Measurements from ENCODE around the gene SVEP1. TPM values are rescaled to one million over a fixed set of nuclear protein-coding genes. Genes with fewer than 3 reads are reported as not detected.

SVEP1 gene
- polyA plus RNA-seq, 3 donors, result under 0.01 TPM; not detected in 2

GRCh38 chr9:110521206-110521605, 58.3 kb downstream of the SVEP1 start:
- H2AFZ ChIP-seq (ENCODE audit: insufficient read depth, low read depth, low read length, poor library complexity, severe bottlenecking), result no peak overlapping the region
- H3K27me3 Mint-ChIP-seq (ENCODE audit: low read depth in 3 of 3), result peaks cover 2 to 7% (median 3%) of the 10 kb centered on the region in 3 donors
- H3K27ac ChIP-seq (ENCODE audit: low read depth in 1 of 2, low read length in 2 of 2), result no peak overlapping the region
- H3K27me3 ChIP-seq (ENCODE audit: control insufficient read depth in 2 of 2, insufficient read depth in 2 of 2, low read length in 2 of 2), result no peaks in the 10 kb centered on the region
- WGBS (ENCODE audit: insufficient coverage), result no CpG with 5 or more reads among the region's 2 CpGs
- H3K9me3 Mint-ChIP-seq, result peaks cover 0 to 4% (median 0%) of the 10 kb centered on the region in 7 donors
- no peak overlapping the region for H3K4me2 ChIP-seq (replicated peaks; ENCODE audit: extremely low read depth, low read length, poor library complexity, severe bottlenecking)
- no peaks in the 10 kb centered on the region for H3K36me3 ChIP-seq (replicated peaks in 1 of 2; ENCODE audit: control insufficient read depth in 1 of 2, insufficient read depth in 2 of 2, low read length in 2 of 2)
- no peaks in the 10 kb centered on the region for H3K79me2 ChIP-seq (ENCODE audit: insufficient read depth, low read length)
- TF ChIP-seq CTCF (IDR thresholded peaks at IDR 0.05), result no peak
- no peaks in the 10 kb centered on the region for H3K36me3 Mint-ChIP-seq
- no peaks in the 10 kb centered on the region for H3K4me1 ChIP-seq (ENCODE audit: control insufficient read depth in 1 of 2, insufficient read depth in 2 of 2, low read length in 2 of 2)
- H3K27ac Mint-ChIP-seq, result no peak overlapping the region
- intact Hi-C loops (cut with micrococcal nuclease), result no loop called here
- no peak for DNase-seq
- H3K9ac ChIP-seq (ENCODE audit: insufficient read depth, low read length, poor library complexity, severe bottlenecking), result no peak overlapping the region
- no peak overlapping the region for H3K4me3 Mint-ChIP-seq
- no peaks in the 10 kb centered on the region for H3K4me1 Mint-ChIP-seq
- no peak overlapping the region for H3K4me3 ChIP-seq (replicated peaks in 1 of 3; ENCODE audit: low read depth in 2 of 3, low read length in 3 of 3)
- H4K20me1 ChIP-seq (ENCODE audit: insufficient read depth, low read length), result no peaks in the 10 kb centered on the region
- no peaks in the 10 kb centered on the region for H3K9me3 ChIP-seq (replicated peaks in 1 of 2; ENCODE audit: control insufficient read depth in 1 of 2, insufficient read depth in 1 of 2, low read length in 2 of 2)

- no peaks in the 10 kb centered on the region for H3K4me1 Mint-ChIP-seq
- no peak overlapping the region for H3K4me3 Mint-ChIP-seq
- no peak overlapping the region for H3K27ac ChIP-seq (ENCODE audit: low read depth in 1 of 2, low read length in 2 of 2)
- H3K9me3 ChIP-seq (replicated peaks in 1 of 2; ENCODE audit: control insufficient read depth in 1 of 2, insufficient read depth in 1 of 2, low read length in 2 of 2), result no peaks in the 10 kb centered on the region
- H2AFZ ChIP-seq (ENCODE audit: insufficient read depth, low read depth, low read length, poor library complexity, severe bottlenecking), result no peak overlapping the region
- no peaks in the 10 kb centered on the region for H3K36me3 ChIP-seq (replicated peaks in 1 of 2; ENCODE audit: control insufficient read depth in 1 of 2, insufficient read depth in 2 of 2, low read length in 2 of 2)
- intact Hi-C loops (cut with micrococcal nuclease), result no loop called here
- H3K9ac ChIP-seq (ENCODE audit: insufficient read depth, low read length, poor library complexity, severe bottlenecking), result no peak overlapping the region
- peaks cover 0 to 7% (median 3%) of the 10 kb centered on the region in 3 donors for H3K27me3 Mint-ChIP-seq (ENCODE audit: low read depth in 3 of 3)
- no peaks in the 10 kb centered on the region for H4K20me1 ChIP-seq (ENCODE audit: insufficient read depth, low read length)
- no CpG with 5 or more reads among the region's 6 CpGs for WGBS (ENCODE audit: insufficient coverage)
- H3K27me3 ChIP-seq (ENCODE audit: control insufficient read depth in 2 of 2, insufficient read depth in 2 of 2, low read length in 2 of 2), result no peaks in the 10 kb centered on the region
- peaks cover 0 to 4% (median 0%) of the 10 kb centered on the region in 7 donors for H3K9me3 Mint-ChIP-seq
- H3K4me1 ChIP-seq (ENCODE audit: control insufficient read depth in 1 of 2, insufficient read depth in 2 of 2, low read length in 2 of 2), result no peaks in the 10 kb centered on the region
- H3K4me2 ChIP-seq (replicated peaks; ENCODE audit: extremely low read depth, low read length, poor library complexity, severe bottlenecking), result no peak overlapping the region
- H3K36me3 Mint-ChIP-seq, result no peaks in the 10 kb centered on the region
- no peak overlapping the region for H3K4me3 ChIP-seq (replicated peaks in 1 of 3; ENCODE audit: low read depth in 2 of 3, low read length in 3 of 3)
- no peak for TF ChIP-seq CTCF (IDR thresholded peaks at IDR 0.05)
- no peaks in the 10 kb centered on the region for H3K79me2 ChIP-seq (ENCODE audit: insufficient read depth, low read length)
- no peak overlapping the region for H3K27ac Mint-ChIP-seq
- DNase-seq, result no peak
Observed at GRCh38 chr9:110520120-110520701, 59.3 kb downstream of the SVEP1 start.

Data from CD14-positive monocyte (primary cell).